GM18909 (cell line): Measurements from ENCODE around the gene LMBRD2.
"Not testable (repeated sequence)": the region's sequence is repeated elsewhere in the genome, so short reads cannot be mapped to it uniquely, and the experiment has no call there.

Experiments used
- ATAC-seq: cut with Tn5 transposase; IDR thresholded peaks from one replicate; pipeline ENCODE4 v1.9.1; 2021; ENCODE audit warnings: mild to moderate bottlenecking; ENCODE audit not compliant: unreplicated experiment, poor library complexity

Gene LMBRD2

DNA sequence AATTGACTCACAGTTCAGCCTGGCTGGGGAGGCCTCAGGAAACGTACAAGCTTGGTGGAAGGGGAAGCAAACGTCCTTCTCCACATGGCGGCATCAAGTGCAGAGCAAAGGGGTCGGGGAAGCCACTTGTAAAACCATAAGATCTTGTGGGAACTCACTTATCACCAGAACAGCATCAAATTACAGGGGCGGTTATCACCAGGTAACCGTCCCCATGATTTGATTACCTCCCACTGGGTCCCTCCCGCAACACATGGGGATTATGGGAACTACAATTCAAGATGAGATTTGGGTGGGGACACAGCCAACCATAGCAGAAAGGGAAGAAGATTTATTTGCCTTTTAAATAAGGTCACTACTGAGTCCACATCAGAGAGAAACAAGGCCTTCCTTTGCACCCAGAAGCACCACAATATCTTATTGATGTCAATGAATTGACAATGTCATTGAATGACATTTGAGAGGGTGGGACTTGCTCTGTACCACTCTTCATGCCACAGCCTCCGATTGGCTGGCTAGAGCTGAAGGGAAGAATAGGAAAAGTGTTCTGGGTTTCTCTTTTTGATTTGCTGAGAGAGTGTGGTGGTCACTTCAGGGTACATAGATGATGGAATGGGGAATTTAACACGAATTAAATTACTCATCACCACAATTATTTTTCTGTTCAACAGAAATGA, 11.3 kb upstream of the LMBRD2 start:
- no peak for ATAC-seq

- no peak for ATAC-seq
These were observed 9.7 kb upstream of the LMBRD2 start for GRCh38 chr5:36161361-36161760.

GRCh38 chr5:36160617-36161016, 8.9 kb upstream of the LMBRD2 start:
- no peak for ATAC-seq

GRCh38 chr5:36158144-36158543, 6.5 kb upstream of the LMBRD2 start:
- no peak for ATAC-seq

GRCh38 chr5:36156619-36157018, 4.9 kb upstream of the LMBRD2 start:
- ATAC-seq: no peak

GRCh38 chr5:36156121-36156601, 4.5 kb upstream of the LMBRD2 start:
- ATAC-seq: no peak

GRCh38 chr5:36155291-36155690, 3.6 kb upstream of the LMBRD2 start:
- no peak for ATAC-seq

DNA sequence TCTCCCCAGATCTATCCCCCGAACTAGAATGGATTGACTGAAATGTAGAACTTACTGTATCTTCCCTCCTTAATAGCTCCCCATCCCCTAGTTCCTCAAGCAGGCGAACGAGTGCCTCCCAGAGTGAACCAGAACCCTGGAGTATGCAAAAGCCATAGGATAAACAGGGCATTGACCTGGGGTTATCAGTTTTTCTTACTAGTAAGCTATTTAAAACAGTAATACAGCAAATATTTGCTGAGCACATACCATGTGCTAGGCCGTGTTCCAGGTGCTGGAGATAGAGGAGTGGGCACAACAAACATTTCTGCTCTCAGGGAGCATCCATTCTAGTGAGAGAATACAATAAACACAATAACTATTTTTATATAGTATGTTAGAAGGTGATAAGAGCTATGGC, 2.0 kb upstream of the LMBRD2 start:
- no peak for ATAC-seq

DNA sequence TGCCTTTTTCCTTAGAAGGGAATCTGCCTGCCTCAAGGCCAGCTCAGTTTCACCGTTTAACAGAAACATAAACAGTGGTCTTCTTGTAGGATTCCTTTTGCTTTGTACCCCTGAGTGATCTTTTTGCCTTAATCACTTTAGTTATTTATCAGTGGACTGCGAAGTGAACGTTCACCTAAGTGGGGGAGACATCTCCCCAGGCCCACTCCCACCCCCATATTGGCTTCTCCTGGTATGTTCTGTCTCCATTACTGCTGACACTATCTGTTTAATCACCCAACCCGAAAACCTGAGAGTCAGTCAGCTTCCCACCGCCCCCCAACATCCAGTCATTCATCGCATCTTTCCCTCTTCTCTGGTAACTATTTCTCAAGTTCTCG, 1.6 kb upstream of the LMBRD2 start:
- no peak for ATAC-seq

GRCh38 chr5:36152324-36153297, 924 bp upstream of the LMBRD2 start:
- peak; percentile 5 for ATAC-seq

- peak; percentile 33 for ATAC-seq
These were observed 832 bp downstream of the LMBRD2 start for GRCh38 chr5:36150676-36151433.

DNA sequence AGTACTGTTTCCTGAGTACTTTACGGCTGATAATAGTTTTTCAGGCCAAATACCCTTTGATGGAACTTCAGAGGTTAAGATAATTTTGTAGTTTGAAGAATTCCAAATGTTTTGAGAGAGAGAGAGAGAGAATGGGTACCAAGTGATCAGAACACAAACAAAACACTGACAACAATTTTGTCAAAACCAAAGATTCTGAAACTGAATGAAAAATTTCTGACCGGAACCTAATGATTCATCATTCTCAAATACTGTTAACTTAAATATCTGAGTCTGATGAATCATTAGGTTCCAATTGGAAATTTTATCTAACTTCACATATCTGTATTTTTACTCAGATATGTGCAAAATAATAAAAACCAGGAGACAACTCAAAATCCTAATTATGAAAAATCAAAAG, 4.0 kb downstream of the LMBRD2 start:
- ATAC-seq: no peak

DNA sequence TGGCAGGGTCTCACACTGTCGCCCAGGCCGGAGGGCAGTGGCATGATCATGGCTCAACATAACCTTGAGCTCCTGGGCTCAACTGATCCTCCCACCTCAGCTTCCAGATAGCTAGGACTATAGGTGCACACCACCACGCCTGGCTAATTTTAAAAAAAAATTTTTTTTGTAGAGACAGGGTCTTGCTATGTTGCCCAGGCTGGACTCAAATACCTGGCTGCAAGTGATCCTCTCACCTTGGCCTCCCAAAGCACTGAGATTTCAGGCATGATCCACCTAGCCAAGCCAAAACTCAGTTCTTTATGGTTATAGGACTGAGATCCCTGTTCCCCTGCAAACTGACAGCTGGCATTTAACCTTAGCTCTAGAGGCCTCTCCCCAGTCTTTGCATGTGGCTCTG, 5.3 kb downstream of the LMBRD2 start:
- ATAC-seq: no peak

- no peak for ATAC-seq
These were observed 6.4 kb downstream of the LMBRD2 start for GRCh38 chr5:36145311-36145710.

DNA sequence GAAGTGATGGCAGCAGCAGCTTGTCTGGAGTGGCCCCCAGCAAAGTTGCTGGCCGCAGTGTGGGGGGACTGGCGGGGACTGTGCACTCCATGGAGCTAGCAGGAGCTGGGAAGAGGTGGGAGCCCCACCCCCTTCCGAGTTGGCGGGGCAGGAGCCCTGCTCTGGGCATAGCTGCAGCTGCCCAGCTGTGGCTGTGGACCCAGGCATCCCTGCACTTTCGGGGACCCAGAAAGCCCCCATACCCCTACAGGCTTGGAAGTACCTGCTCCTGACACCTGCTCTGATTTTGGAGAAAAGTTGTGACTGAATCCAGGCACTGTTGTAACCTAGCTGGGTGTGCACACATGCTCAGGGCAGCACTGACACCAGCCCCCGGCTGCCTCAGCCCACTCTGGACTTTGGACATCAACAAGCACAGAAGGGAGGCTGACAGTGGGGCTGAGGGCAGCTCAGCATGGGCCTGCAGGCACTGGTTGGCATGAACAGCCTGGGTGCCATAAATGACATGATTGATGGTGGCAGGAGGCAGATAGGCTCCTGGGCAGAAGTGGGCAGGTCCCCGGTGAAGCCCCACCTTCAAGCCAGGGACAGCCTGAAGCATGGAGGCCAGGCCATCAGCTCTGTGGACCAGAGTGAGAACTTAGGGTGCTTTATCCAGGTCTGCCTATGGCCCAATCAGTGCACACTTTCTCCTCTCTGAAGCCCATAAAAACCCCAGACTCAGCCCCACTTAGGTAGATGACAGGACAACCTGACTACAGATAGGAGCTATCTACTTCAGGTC, 12.6 kb downstream of the LMBRD2 start:
- no peak for ATAC-seq

- no peak for ATAC-seq
These were observed 15.1 kb downstream of the LMBRD2 start for GRCh38 chr5:36136581-36136980.

GRCh38 chr5:36135988-36136387, 15.7 kb downstream of the LMBRD2 start:
- ATAC-seq: no peak

DNA sequence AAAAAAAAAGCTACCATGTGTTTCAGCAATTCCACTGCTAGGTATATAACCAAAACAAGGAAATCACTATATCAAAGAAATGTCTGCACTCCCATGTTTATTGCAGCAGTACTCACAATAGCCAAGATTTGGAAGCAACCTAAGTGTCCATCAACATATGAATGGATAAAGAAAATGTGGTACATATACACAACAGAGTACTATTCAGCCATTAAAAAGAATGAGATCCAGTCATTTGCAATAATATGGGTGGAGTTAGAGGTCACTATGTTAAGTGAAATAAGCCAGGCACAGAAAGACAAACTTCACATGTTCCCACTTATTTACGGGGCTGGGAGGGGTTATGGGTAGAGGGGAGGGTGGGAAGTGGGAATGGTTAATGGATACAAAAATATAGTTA, 18.7 kb downstream of the LMBRD2 start:
- ATAC-seq: not testable (repeated sequence)

GRCh38 chr5:36129666-36130065, 22.0 kb downstream of the LMBRD2 start:
- ATAC-seq: not testable (repeated sequence)

- no peak for ATAC-seq
These were observed 22.9 kb downstream of the LMBRD2 start for GRCh38 chr5:36128795-36129194.
